IMR-90 (cell line): Measurements from ENCODE around the gene ST8SIA4. TPM values are rescaled to one million over a fixed set of nuclear protein-coding genes. Genes with fewer than 3 reads are reported as not detected.

Experiments used
- ATAC-seq: fragments of 200-7000 bp; cut with Tn5 transposase; 2 replicates; pipeline ENCODE4 v1.9.1; 2020; ENCODE audit warnings: low read depth, mild to moderate bottlenecking, moderate library complexity
- BruUV-seq: library from RNA; stranded (reverse); fragments of 400-500 nt; replicated peaks from 2 replicates; lab custom pipeline; 2021; lab: Mats Ljungman, UMichigan
- CTCF ChIA-PET: fragments of 300-600 bp; formaldehyde crosslinking; extraction: SDS; loops from one replicate; lab custom pipeline; 2021; ENCODE audit warnings: antibody characterized with exemption; lab: Yijun Ruan, JAX
- POLR2A ChIA-PET: fragments of 300-600 bp; sonication (Branson Sonifier 250); formaldehyde crosslinking; loops from one replicate; lab custom pipeline; 2022; ENCODE audit warnings: antibody characterized with exemption; ENCODE audit not compliant: unreplicated experiment; lab: Charles Lee
- DNase-seq: peaks from one replicate; pipeline ENCODE4 v3.0.0; 2013
- H2AFZ ChIP-seq: replicated peaks from 2 replicates; pipeline ENCODE3; 2013; ENCODE audit warnings: low read length, mild to moderate bottlenecking; ENCODE audit not compliant: poor library complexity
- H2AK5ac ChIP-seq: 2 replicates; pipeline ENCODE4 v1.6.1; 2013; ENCODE audit warnings: low read depth, low read length, inconsistent platforms
- H2AK9ac ChIP-seq: replicated peaks from 2 replicates; pipeline ENCODE3; 2013; ENCODE audit warnings: mild to moderate bottlenecking, low read depth, low read length, moderate library complexity; ENCODE audit not compliant: poor library complexity
- H2BK120ac ChIP-seq: 2 replicates; pipeline ENCODE4 v1.6.1; 2013; ENCODE audit warnings: low read depth, low read length, inconsistent platforms
- H2BK15ac ChIP-seq: 3 replicates; pipeline ENCODE4 v1.6.1; 2013; ENCODE audit warnings: low read depth, low read length, inconsistent platforms
- H2BK20ac ChIP-seq: 2 replicates; pipeline ENCODE4 v1.6.1; 2013; ENCODE audit warnings: low read depth, mild to moderate bottlenecking, inconsistent platforms, low read length, moderate library complexity
- H2BK5ac ChIP-seq: 2 replicates; pipeline ENCODE4 v1.6.1; 2013; ENCODE audit warnings: mild to moderate bottlenecking, low read depth, low read length, inconsistent platforms; ENCODE audit not compliant: poor library complexity, severe bottlenecking
- H3K14ac ChIP-seq: replicated peaks from 2 replicates; pipeline ENCODE4 v1.6.1; 2013; ENCODE audit warnings: low read depth, low read length, inconsistent platforms
- H3K18ac ChIP-seq: 2 replicates; pipeline ENCODE4 v1.6.1; 2013; ENCODE audit warnings: low read depth, low read length, control low read depth
- H3K23ac ChIP-seq: 2 replicates; pipeline ENCODE4 v1.6.1; 2013; ENCODE audit warnings: low read depth, low read length, inconsistent platforms
- H3K27ac ChIP-seq: 2 replicates; pipeline ENCODE4 v1.5.1; 2013; ENCODE audit warnings: mild to moderate bottlenecking, control low read depth, low read length; ENCODE audit not compliant: insufficient read depth
- H3K27me3 ChIP-seq: 2 replicates; pipeline ENCODE4 v1.6.1; 2013; ENCODE audit warnings: low read length; ENCODE audit not compliant: control insufficient read depth, insufficient read depth
- H3K36me3 ChIP-seq: 2 replicates; pipeline ENCODE4 v1.6.1; 2013; ENCODE audit warnings: low read length, mixed read lengths; ENCODE audit not compliant: control insufficient read depth, insufficient read depth
- H3K4ac ChIP-seq: 2 replicates; pipeline ENCODE4 v1.6.1; 2013; ENCODE audit warnings: low read depth, low read length, inconsistent platforms
- H3K4me1 ChIP-seq: 2 replicates; pipeline ENCODE4 v1.6.1; 2013; ENCODE audit warnings: low read length, mixed read lengths; ENCODE audit not compliant: control insufficient read depth, insufficient read depth
- H3K4me2 ChIP-seq: 2 replicates; pipeline ENCODE4 v1.6.1; 2013; ENCODE audit warnings: low read depth, mild to moderate bottlenecking, control low read depth, low read length, moderate library complexity
- H3K4me3 ChIP-seq: 2 replicates; pipeline ENCODE4 v1.5.1; 2013; ENCODE audit warnings: low read depth, mild to moderate bottlenecking, control low read depth, low read length, moderate library complexity; ENCODE audit not compliant: insufficient read depth
- H3K56ac ChIP-seq: 2 replicates; pipeline ENCODE4 v1.6.1; 2013; ENCODE audit warnings: low read length, inconsistent platforms; ENCODE audit not compliant: insufficient read depth; ENCODE audit errors: extremely low read depth
- H3K79me1 ChIP-seq, 2 experiments: 2 replicates each; pipeline ENCODE4 v1.6.1; 2013; ENCODE audit warnings: low read length in 2 of 2, inconsistent platforms in 1 of 2, low read depth in 1 of 2
- H3K9ac ChIP-seq: 2 replicates; pipeline ENCODE4 v1.6.1; 2013; ENCODE audit warnings: low read depth, low read length, control low read depth
- H3K9me1 ChIP-seq: 2 replicates; pipeline ENCODE4 v1.6.1; 2013; ENCODE audit warnings: low read length, inconsistent platforms; ENCODE audit not compliant: insufficient read depth
- H3K9me3 ChIP-seq: 2 replicates; pipeline ENCODE4 v1.6.1; 2013; ENCODE audit warnings: low read length; ENCODE audit not compliant: control insufficient read depth, insufficient read depth
- H4K20me1 ChIP-seq: 2 replicates; pipeline ENCODE4 v1.6.1; 2013; ENCODE audit warnings: low read length, inconsistent platforms; ENCODE audit not compliant: insufficient read depth
- H4K5ac ChIP-seq: 2 replicates; pipeline ENCODE4 v1.6.1; 2013; ENCODE audit warnings: mild to moderate bottlenecking, low read depth, low read length, control low read depth
- H4K8ac ChIP-seq, 2 experiments: 2 replicates each; pipeline ENCODE4 v1.6.1; 2013; ENCODE audit warnings: low read depth in 2 of 2, low read length in 2 of 2, control low read depth in 1 of 2, inconsistent platforms in 1 of 2
- H4K91ac ChIP-seq: 2 replicates; pipeline ENCODE4 v1.6.1; 2013; ENCODE audit warnings: low read depth, low read length, inconsistent platforms; ENCODE audit not compliant: insufficient read depth
- BHLHE40 ChIP-seq: fragments of 150-350 bp; IDR thresholded peaks from 2 replicates; pipeline ENCODE4 v1.6.1; 2016; ENCODE audit warnings: mild to moderate bottlenecking, low read depth, low read length
- CEBPB ChIP-seq: IDR thresholded peaks from 2 replicates; pipeline ENCODE4 v1.6.1; 2012; ENCODE audit warnings: low read depth, low read length, improper control_type of control experiment
- CHD1 ChIP-seq: IDR thresholded peaks from 2 replicates; pipeline ENCODE4 v1.6.1; 2012; ENCODE audit warnings: low read depth, low read length, improper control_type of control experiment
- FOS ChIP-seq: fragments of 150-350 bp; IDR thresholded peaks from 2 replicates; pipeline ENCODE4 v1.6.1; 2016; ENCODE audit warnings: low read depth, low read length
- MAFK ChIP-seq: IDR thresholded peaks from 2 replicates; pipeline ENCODE4 v1.6.1; 2012; ENCODE audit warnings: low read depth, low read length, improper control_type of control experiment
- MAZ ChIP-seq: IDR thresholded peaks from 2 replicates; pipeline ENCODE4 v1.6.1; 2012; ENCODE audit warnings: low read depth, mild to moderate bottlenecking, low read length, improper control_type of control experiment, moderate library complexity, borderline replicate concordance
- MXI1 ChIP-seq: IDR thresholded peaks from 2 replicates; pipeline ENCODE4 v1.6.1; 2012; ENCODE audit warnings: low read depth, mild to moderate bottlenecking, low read length, moderate library complexity, borderline replicate concordance
- NFE2L2 ChIP-seq: fragments of 150-350 bp; IDR thresholded peaks from 2 replicates; pipeline ENCODE4 v1.6.1; 2016; ENCODE audit warnings: low read depth, mild to moderate bottlenecking, low read length
- POLR2A ChIP-seq: IDR thresholded peaks from 2 replicates; pipeline ENCODE4 v1.6.1; 2012; ENCODE audit warnings: mild to moderate bottlenecking, low read depth, low read length
- RAD21 ChIP-seq: IDR thresholded peaks from 2 replicates; pipeline ENCODE4 v1.6.1; 2012; ENCODE audit warnings: low read length, improper control_type of control experiment
- RCOR1 ChIP-seq: IDR thresholded peaks from 2 replicates; pipeline ENCODE4 v1.6.1; 2012; ENCODE audit warnings: mild to moderate bottlenecking, low read length, improper control_type of control experiment; ENCODE audit not compliant: insufficient replicate concordance
- RFX5 ChIP-seq: IDR thresholded peaks from 2 replicates; pipeline ENCODE4 v1.8.0; 2012; ENCODE audit warnings: low read depth, mild to moderate bottlenecking, low read length, moderate library complexity
- SMC3 ChIP-seq: fragments of 150-350 bp; IDR thresholded peaks from 2 replicates; pipeline ENCODE4 v1.6.1; 2016; ENCODE audit warnings: low read depth, mild to moderate bottlenecking, antibody characterized with exemption, low read length, moderate library complexity
- WGBS, 2 experiments: methylation state at CpG; one replicate each; pipeline versions ENCODE4 v1.1.5 to v1.1.7; 2013; ENCODE audit warnings: missing lambda C conversion rate in 2 of 2; ENCODE audit not compliant: insufficient read length in 1 of 2; ENCODE audit errors: extremely low coverage in 2 of 2; 5-methylcytosine and 5-hydroxymethylcytosine counted together
- dilution Hi-C: fragments of 300-500 bp; cut with HindIII; formaldehyde crosslinking; loops from one replicate; pipeline ENCODE4 v1.14.3; 2018; ENCODE audit warnings: low sequenced_read_pairs; ENCODE audit not compliant: unreplicated experiment
- in situ Hi-C: fragments of 300-500 bp; cut with MboI; formaldehyde crosslinking; loops from 3 replicates; pipeline ENCODE4 v1.14.3; 2019; ENCODE audit warnings: low sequenced_read_pairs, inconsistent platforms, mixed read lengths
- intact Hi-C: fragments of 100-400 bp; cut with micrococcal nuclease; formaldehyde crosslinking; loops from 2 replicates; pipeline ENCODE4 v1.10.0; 2022
- polyA plus RNA-seq, 3 experiments: library from polyadenylated mRNA; depleted of rRNA; stranded (reverse); fragments of >200 nt; gene quantifications; 2 replicates each; pipeline ENCODE4 v1.2.3, GENCODE V29; 2012; ENCODE audit warnings: low replicate concordance in 1 of 3
- total RNA-seq: library from RNA; depleted of rRNA; stranded (reverse); fragments of >200 nt; gene quantifications from 2 replicates; pipeline ENCODE4 v1.2.3, GENCODE V29; 2012
- TF ChIP-seq, protein P1 (sequence below): fragments of 150-350 bp; IDR thresholded peaks from 2 replicates; pipeline ENCODE4 v1.6.1; 2016; ENCODE audit warnings: low read depth, mild to moderate bottlenecking, low read length, moderate library complexity, borderline replicate concordance
- TF ChIP-seq, protein P2 (sequence below): fragments of 150-350 bp; IDR thresholded peaks from 2 replicates; pipeline ENCODE4 v1.6.1; 2017; ENCODE audit warnings: mild to moderate bottlenecking, antibody characterized with exemption, low read length, low read depth
- TF ChIP-seq, protein P3 (sequence below): conservative IDR thresholded peaks from 2 replicates; pipeline ENCODE4 v1.5.1; 2012; ENCODE audit warnings: mild to moderate bottlenecking, low read depth, low read length, improper control_type of control experiment

Gene ST8SIA4
- total and polyA plus RNA-seq, 2 of the 4 experiments (the other 2 are of a cell fraction): 0.02 to 0.18 TPM

DNA sequence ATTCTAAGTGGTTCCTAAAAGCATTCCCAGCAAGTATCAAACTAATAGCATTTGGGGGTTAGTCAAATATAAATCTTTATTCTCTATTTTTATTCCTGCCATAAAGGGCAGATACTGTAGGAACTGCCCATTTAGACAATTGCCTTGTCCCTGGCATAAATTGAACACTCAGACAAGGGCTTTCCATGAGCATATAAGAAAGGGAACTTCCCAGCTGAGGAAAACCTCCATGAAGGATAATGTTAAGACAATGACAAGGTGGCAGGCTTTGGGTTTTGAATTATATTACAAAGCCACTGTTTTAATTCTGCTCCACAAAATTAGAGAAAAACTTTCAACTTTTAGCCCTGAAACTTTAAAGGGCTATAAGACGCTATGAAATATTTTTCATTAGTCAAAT lies 81.3 kb downstream of the ST8SIA4 start:
- Histone ChIP-seq H3K4me3 (no peak overlapping the region), H4K91ac (no peak overlapping the region), H3K9me3 (no peaks in the 10 kb centered on the region), H3K14ac (no peak overlapping the region), H2AK9ac (no peak overlapping the region), H4K8ac (no peak overlapping the region), H2BK15ac (no peak overlapping the region), H3K27ac (no peak overlapping the region), H2AFZ (no peak overlapping the region), H2BK20ac (no peak overlapping the region), H3K18ac (no peak overlapping the region), H3K36me3 (no peaks in the 10 kb centered on the region), H2BK120ac (no peak overlapping the region), H3K23ac (no peak overlapping the region), H2BK5ac (no peak overlapping the region), H3K9ac (no peak overlapping the region), H3K4me1 (no peaks in the 10 kb centered on the region), H3K9me1 (no peaks in the 10 kb centered on the region), H3K79me1 (no peaks in the 10 kb centered on the region), H3K56ac (no peak overlapping the region), H3K4me2 (no peak overlapping the region), H4K20me1 (no peaks in the 10 kb centered on the region), H4K5ac (no peak overlapping the region), H3K27me3 (no peaks in the 10 kb centered on the region), H2AK5ac (no peak overlapping the region), H3K4ac (no peak overlapping the region)
- WGBS, 2 experiments: no CpG with 5 or more reads among the region's 1 CpG
- ATAC-seq: no peak
- in situ Hi-C loops (no loop called here), intact Hi-C loops (no loop called here), dilution Hi-C loops (no loop called here)
- POLR2A ChIA-PET: no interaction called here
- DNase-seq: no peak
- TF ChIP-seq, protein P1, sequence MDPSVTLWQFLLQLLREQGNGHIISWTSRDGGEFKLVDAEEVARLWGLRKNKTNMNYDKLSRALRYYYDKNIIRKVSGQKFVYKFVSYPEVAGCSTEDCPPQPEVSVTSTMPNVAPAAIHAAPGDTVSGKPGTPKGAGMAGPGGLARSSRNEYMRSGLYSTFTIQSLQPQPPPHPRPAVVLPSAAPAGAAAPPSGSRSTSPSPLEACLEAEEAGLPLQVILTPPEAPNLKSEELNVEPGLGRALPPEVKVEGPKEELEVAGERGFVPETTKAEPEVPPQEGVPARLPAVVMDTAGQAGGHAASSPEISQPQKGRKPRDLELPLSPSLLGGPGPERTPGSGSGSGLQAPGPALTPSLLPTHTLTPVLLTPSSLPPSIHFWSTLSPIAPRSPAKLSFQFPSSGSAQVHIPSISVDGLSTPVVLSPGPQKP: no peak
- TF ChIP-seq MAFK (no peak), NFE2L2 (no peak), CHD1 (no peak), RCOR1 (no peak), MAZ (no peak), CEBPB (no peak), RAD21 (no peak), BHLHE40 (no peak), MXI1 (no peak), SMC3 (no peak), FOS (no peak), RFX5 (no peak), POLR2A (no peak)
- TF ChIP-seq, protein P2, sequence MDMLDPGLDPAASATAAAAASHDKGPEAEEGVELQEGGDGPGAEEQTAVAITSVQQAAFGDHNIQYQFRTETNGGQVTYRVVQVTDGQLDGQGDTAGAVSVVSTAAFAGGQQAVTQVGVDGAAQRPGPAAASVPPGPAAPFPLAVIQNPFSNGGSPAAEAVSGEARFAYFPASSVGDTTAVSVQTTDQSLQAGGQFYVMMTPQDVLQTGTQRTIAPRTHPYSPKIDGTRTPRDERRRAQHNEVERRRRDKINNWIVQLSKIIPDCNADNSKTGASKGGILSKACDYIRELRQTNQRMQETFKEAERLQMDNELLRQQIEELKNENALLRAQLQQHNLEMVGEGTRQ: no peak
- TF ChIP-seq, protein P3, sequence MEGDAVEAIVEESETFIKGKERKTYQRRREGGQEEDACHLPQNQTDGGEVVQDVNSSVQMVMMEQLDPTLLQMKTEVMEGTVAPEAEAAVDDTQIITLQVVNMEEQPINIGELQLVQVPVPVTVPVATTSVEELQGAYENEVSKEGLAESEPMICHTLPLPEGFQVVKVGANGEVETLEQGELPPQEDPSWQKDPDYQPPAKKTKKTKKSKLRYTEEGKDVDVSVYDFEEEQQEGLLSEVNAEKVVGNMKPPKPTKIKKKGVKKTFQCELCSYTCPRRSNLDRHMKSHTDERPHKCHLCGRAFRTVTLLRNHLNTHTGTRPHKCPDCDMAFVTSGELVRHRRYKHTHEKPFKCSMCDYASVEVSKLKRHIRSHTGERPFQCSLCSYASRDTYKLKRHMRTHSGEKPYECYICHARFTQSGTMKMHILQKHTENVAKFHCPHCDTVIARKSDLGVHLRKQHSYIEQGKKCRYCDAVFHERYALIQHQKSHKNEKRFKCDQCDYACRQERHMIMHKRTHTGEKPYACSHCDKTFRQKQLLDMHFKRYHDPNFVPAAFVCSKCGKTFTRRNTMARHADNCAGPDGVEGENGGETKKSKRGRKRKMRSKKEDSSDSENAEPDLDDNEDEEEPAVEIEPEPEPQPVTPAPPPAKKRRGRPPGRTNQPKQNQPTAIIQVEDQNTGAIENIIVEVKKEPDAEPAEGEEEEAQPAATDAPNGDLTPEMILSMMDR: no peak
- CTCF ChIA-PET: no interaction called here
- no TSS peak for BruUV-seq
